ENCODE measurements around the gene SSH3. TPM values are rescaled to one million over a fixed set of nuclear protein-coding genes. Genes with fewer than 3 reads are reported as not detected.

The SSH3 gene
- total RNA-seq, 1 experiment from 2014 or later: 5.5 TPM

DNA sequence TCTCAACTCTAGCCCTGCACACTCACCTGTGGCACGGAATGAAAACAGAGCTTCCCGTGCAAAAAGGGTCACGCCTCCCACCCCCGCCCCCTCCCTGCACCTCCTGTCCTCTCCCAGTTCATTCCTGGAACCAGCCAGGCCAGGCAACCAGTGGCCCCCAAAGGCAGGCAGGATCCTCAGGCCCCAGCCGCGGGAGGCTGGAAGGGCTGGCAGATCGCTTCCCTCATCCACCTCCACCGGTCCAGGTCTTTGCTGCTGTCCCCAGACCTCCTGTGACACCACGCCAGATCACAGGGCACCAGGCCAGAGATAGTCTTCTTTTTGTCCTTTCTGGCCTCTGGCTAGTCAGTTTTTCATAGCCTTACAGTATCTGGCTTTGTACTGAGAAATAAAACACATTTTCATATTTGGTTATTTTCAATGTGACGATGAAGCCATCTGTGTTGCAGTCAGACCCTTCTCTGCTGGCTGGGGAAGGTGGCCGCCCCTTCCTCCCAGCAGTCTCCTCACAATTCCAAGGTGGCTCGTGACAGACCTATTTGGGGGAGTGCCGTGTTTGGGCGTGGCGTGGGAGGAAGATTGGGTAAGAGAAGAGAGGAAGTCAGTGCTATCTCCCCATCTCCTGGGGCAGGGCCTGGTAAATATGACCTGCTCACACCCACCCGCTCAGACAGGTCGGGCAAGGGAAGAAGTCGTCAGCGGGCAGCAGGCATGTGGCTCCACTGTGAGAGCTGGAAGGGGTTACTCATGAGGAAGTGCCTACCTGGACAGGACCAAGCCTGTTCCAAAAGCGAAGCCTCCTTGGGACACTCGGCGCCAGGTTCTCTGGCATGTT lies 9.1 kb downstream of the SSH3 start:
- intact Hi-C loops (cut with micrococcal nuclease; ENCODE audit: unreplicated experiment): loop anchor here (10.0 kb wide), 1 partner anchor 258 kb away; the partner anchor contains the start of gene RHOD
- TF ChIP-seq EZH2 (IDR thresholded peaks at IDR 0.05; ENCODE audit: borderline replicate concordance, low read depth, low read length, poor library complexity, severe bottlenecking): no peak
- TF ChIP-seq, protein P1, sequence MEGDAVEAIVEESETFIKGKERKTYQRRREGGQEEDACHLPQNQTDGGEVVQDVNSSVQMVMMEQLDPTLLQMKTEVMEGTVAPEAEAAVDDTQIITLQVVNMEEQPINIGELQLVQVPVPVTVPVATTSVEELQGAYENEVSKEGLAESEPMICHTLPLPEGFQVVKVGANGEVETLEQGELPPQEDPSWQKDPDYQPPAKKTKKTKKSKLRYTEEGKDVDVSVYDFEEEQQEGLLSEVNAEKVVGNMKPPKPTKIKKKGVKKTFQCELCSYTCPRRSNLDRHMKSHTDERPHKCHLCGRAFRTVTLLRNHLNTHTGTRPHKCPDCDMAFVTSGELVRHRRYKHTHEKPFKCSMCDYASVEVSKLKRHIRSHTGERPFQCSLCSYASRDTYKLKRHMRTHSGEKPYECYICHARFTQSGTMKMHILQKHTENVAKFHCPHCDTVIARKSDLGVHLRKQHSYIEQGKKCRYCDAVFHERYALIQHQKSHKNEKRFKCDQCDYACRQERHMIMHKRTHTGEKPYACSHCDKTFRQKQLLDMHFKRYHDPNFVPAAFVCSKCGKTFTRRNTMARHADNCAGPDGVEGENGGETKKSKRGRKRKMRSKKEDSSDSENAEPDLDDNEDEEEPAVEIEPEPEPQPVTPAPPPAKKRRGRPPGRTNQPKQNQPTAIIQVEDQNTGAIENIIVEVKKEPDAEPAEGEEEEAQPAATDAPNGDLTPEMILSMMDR (conservative IDR thresholded peaks at IDR 0.05; ENCODE audit: low read depth, low read length): no peak
- ChIA-PET POLR2A (ENCODE audit: low non-redundant PET) (no interaction called here), CTCF (no interaction called here)
- no peaks in the 10 kb centered on the region for H3K9me3 ChIP-seq (ENCODE audit: low read depth, low read length, poor library complexity, severe bottlenecking)
- BruUV-seq (replicated peaks): no TSS peak
- no peak overlapping the region for H3K4me3 ChIP-seq (ENCODE audit: low read depth, low read length, poor library complexity, severe bottlenecking)
- no peaks in the 10 kb centered on the region for H3K27me3 ChIP-seq (replicated peaks; ENCODE audit: insufficient read depth, low read depth, low read length, poor library complexity)
- no peak overlapping the region for H3K27ac ChIP-seq (ENCODE audit: low read depth, low read length, poor library complexity, severe bottlenecking)
- H3K36me3 ChIP-seq (ENCODE audit: insufficient read depth, low read length, poor library complexity, severe bottlenecking): no peaks in the 10 kb centered on the region
- H3K4me1 ChIP-seq (ENCODE audit: insufficient read depth, low read length, poor library complexity, severe bottlenecking): no peaks in the 10 kb centered on the region
- no peak for DNase-seq (ENCODE audit: low spot score)

DNA sequence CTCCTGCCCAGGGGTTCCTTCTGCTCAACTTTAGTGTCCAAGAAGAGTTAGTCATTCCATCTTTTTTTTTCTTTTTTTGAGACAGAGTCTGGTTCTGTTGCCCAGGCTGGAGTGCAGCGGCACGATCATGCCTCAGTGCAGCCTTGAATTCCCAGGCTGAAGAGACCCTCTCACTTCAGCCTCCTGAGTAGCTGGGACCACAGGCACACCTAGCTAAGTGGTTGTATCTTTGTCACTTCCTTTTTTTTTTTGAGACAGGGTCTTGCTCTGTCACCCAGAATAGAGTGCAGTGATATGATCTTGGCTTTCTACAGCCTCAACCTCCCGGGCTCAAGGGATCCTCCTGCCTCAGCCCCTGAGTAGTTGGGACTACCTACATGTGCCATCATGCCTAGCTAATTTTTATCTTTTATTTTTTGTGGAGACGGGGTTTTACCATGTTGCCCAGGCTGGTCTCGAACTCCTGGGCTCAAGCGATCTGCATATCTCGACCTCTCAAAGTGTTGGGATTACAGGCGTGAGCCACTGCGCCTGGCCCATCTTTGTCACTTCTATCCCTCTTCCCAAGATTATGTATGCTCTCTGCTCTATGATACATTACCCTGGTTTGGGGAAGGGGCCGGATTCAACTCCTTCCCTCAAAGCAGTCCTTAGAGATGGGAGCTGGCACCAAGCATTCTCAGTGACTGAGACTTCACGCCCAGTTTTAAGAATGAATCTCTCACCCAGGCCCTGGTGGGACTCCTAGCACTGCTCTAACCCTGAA lies 10.0 kb downstream of the SSH3 start:
- no peaks in the 10 kb centered on the region for H3K36me3 ChIP-seq (ENCODE audit: insufficient read depth, low read length, poor library complexity, severe bottlenecking)
- H3K9me3 ChIP-seq (ENCODE audit: low read depth, low read length, poor library complexity, severe bottlenecking): no peaks in the 10 kb centered on the region
- no peaks in the 10 kb centered on the region for H3K4me1 ChIP-seq (ENCODE audit: insufficient read depth, low read length, poor library complexity, severe bottlenecking)
- ChIA-PET CTCF (no interaction called here), POLR2A (ENCODE audit: low non-redundant PET) (no interaction called here)
- no peaks in the 10 kb centered on the region for H3K27me3 ChIP-seq (replicated peaks; ENCODE audit: insufficient read depth, low read depth, low read length, poor library complexity)
- TF ChIP-seq EZH2 (IDR thresholded peaks at IDR 0.05; ENCODE audit: borderline replicate concordance, low read depth, low read length, poor library complexity, severe bottlenecking): no peak
- TF ChIP-seq, protein P1 (conservative IDR thresholded peaks at IDR 0.05; ENCODE audit: low read depth, low read length): no peak
- no peak overlapping the region for H3K4me3 ChIP-seq (ENCODE audit: low read depth, low read length, poor library complexity, severe bottlenecking)
- H3K27ac ChIP-seq (ENCODE audit: low read depth, low read length, poor library complexity, severe bottlenecking): no peak overlapping the region
- no peak for DNase-seq (ENCODE audit: low spot score)
- intact Hi-C loops (cut with micrococcal nuclease; ENCODE audit: unreplicated experiment): loop anchor here (10.0 kb wide), 1 partner anchor 259 kb away; the partner anchor contains the start of gene RHOD
- BruUV-seq (replicated peaks): no TSS peak

DNA sequence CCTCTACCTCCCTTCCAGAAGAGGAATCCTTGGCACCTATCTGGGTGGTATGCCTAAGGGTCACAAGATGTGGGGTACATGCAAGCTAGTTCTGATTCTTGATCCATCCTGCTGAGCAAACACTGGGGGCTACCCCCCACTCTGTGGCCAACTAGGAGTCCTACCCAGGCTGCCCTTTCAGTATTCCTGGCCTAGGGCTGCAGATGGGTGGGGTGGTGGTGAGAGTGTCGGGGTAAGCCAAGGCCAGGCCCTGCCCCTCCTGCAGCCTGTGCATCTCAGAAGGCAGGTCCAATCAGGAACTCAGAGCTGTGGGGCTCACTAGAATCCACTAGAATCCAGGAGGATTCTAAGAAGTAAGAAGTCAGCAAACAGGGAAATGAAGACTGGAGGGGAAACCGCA lies 10.9 kb downstream of the SSH3 start:
- no peaks in the 10 kb centered on the region for H3K4me1 ChIP-seq (ENCODE audit: insufficient read depth, low read length, poor library complexity, severe bottlenecking)
- ChIA-PET CTCF (no interaction called here), POLR2A (ENCODE audit: low non-redundant PET) (no interaction called here)
- H3K27ac ChIP-seq (ENCODE audit: low read depth, low read length, poor library complexity, severe bottlenecking): no peak overlapping the region
- H3K36me3 ChIP-seq (ENCODE audit: insufficient read depth, low read length, poor library complexity, severe bottlenecking): no peaks in the 10 kb centered on the region
- DNase-seq (ENCODE audit: low spot score): no peak
- H3K27me3 ChIP-seq (replicated peaks; ENCODE audit: insufficient read depth, low read depth, low read length, poor library complexity): no peaks in the 10 kb centered on the region
- H3K4me3 ChIP-seq (ENCODE audit: low read depth, low read length, poor library complexity, severe bottlenecking): no peak overlapping the region
- intact Hi-C loops (cut with micrococcal nuclease; ENCODE audit: unreplicated experiment): loop anchor here (10.0 kb wide), 1 partner anchor 259 kb away; the partner anchor contains the start of gene RHOD
- H3K9me3 ChIP-seq (ENCODE audit: low read depth, low read length, poor library complexity, severe bottlenecking): no peaks in the 10 kb centered on the region
- no peak for TF ChIP-seq EZH2 (IDR thresholded peaks at IDR 0.05; ENCODE audit: borderline replicate concordance, low read depth, low read length, poor library complexity, severe bottlenecking)
- TF ChIP-seq, protein P1 (conservative IDR thresholded peaks at IDR 0.05; ENCODE audit: low read depth, low read length): no peak
- no TSS peak for BruUV-seq (replicated peaks)

Measured in A673 (cell line).